Thoracic aorta endothelial cell (primary cell): ENCODE results near the gene MTG1. TPM values are rescaled to one million over a fixed set of nuclear protein-coding genes. Genes with fewer than 3 reads are reported as not detected.

Experiments
- small RNA-seq: library from RNA; depleted of rRNA; stranded (forward); fragments of <200 nt; gene quantifications from one replicate; pipeline ENCODE3, GENCODE V24; 2012
- total RNA-seq: library from RNA; depleted of rRNA; stranded (reverse); fragments of >200 nt; gene quantifications from 2 replicates; pipeline ENCODE4 v1.2.3, GENCODE V29; 2012

MTG1 gene, protein sequence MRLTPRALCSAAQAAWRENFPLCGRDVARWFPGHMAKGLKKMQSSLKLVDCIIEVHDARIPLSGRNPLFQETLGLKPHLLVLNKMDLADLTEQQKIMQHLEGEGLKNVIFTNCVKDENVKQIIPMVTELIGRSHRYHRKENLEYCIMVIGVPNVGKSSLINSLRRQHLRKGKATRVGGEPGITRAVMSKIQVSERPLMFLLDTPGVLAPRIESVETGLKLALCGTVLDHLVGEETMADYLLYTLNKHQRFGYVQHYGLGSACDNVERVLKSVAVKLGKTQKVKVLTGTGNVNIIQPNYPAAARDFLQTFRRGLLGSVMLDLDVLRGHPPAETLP
- 40.7 and 45.3 TPM in 2 replicates for total RNA-seq

GRCh38 chr10:133394064-133394663, at the start of gene MTG1:
Gene MTG1 (plus strand): TSS chr10:133394157. CDS start chr10:133394221, 64 bp downstream.

GRCh38 chr10:133357285-133358161, 36.4 kb upstream of the MTG1 start, which contains the start of gene FUOM:
Gene FUOM (minus strand): TSS chr10:133358019. CDS start chr10:133358007, 12 bp downstream.

GRCh38 chr10:133373174-133374090, 20.5 kb upstream of the MTG1 start, which contains the start of gene ECHS1:
Gene ECHS1 (minus strand): TSS chr10:133373354. CDS start chr10:133373333, 21 bp downstream.

GRCh38 chr10:133379152-133379800, 14.7 kb upstream of the MTG1 start, which contains the start of gene PAOX:
Gene PAOX (plus strand): TSS chr10:133379262. CDS start chr10:133379317, 55 bp downstream.

DNA sequence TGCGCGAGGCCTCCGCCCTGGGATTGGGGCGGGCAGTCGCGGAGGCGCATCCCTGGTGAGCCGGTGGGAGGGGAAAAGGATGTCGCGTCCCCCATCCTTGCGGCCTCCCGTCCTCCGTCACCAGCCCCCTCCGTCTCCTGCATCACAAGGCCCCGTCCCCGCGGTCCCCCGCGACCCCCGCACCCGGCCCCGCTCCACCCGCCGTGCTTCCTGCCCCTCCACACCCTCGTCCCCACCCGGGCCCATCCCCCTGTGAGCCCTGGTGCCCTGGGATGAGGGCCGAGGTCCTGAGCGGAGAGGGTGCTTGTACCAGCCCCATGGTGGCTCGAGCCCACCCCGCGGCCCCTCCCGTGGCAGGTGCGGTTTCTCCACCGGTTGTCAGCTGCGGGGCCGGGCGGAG, 30.6 kb downstream of the MTG1 start, which contains the start of gene SPRN:
TSS of gene SPRN (minus strand) at position 25 of the 400 bp plus-strand sequence. CDS start 944 bp downstream, outside the sequence.

DNA sequence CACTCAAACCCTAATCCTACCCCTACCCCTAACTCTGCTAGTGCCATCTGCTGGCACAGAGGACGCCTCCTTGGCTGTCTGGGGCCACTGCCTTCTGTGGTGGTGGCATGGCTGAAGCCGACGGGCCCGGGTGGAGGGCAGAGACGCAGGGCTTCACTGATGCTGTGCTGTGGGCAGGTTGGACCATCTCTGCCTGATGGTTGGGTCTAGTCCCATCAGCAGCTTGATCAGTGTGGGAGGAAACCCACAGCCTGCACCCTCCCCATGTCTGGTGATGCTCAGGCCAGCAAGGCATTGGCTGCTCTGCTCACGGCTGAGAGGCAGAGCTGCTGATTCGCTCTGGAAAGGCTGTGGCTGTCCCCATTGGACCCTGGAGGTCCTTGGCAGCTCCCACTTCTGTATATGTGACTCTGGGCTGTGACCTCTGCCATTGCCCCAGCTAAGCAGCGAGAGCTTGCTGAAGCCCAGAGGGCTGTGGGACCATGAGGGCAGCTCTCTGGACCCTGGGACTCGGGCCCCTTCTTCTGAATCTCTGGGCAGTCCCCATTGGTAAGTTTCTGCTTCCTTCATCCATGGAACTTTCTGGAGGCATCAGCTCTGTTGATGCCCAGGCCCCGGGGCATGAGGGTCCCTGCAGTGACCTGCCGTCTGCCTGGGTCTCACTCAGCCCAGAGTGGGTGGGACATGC, 59.7 kb downstream of the MTG1 start, which contains the start of gene SCART1:
TSS of gene SCART1 (plus strand) at position 430 of the 688 bp plus-strand sequence. CDS start at position 483, 53 bp downstream.

Small RNA genes within 50 kb of the gene (small RNA-seq; reads per million reads assigned to genes)
- gene AL360181.4 (not detected), gene BANF1P2 (not detected), gene MIR3944 (0.21 reads per million)

Other genes starting within 250 kb of the MTG1 start
- not detected in 2 replicates for gene KNDC1, start 233.9 kb upstream of the MTG1 start, total RNA-seq
- gene UTF1, start 163.9 kb upstream of the MTG1 start, total RNA-seq = not detected in 2 replicates
- gene VENTX, start 156.3 kb upstream of the MTG1 start, total RNA-seq = not detected in 2 replicates
- 0.07 and 0.13 TPM in 2 replicates for gene ADAM8, start 117.3 kb upstream of the MTG1 start, total RNA-seq
- 47.2 and 59.9 TPM in 2 replicates for gene TUBGCP2, start 85.3 kb upstream of the MTG1 start, total RNA-seq
- gene ZNF511, start 85.2 kb upstream of the MTG1 start, total RNA-seq = 24.2 and 25.9 TPM in 2 replicates
- gene CALY, start 57.3 kb upstream of the MTG1 start, total RNA-seq = not detected in 2 replicates
- gene PRAP1, start 46.8 kb upstream of the MTG1 start, total RNA-seq = not detected in 2 replicates
- 17.0 and 18.4 TPM in 2 replicates for gene FUOM, start 36.1 kb upstream of the MTG1 start, total RNA-seq
- gene ECHS1, start 20.8 kb upstream of the MTG1 start, total RNA-seq = 62.0 and 63.2 TPM in 2 replicates
- 3.9 and 4.6 TPM in 2 replicates for gene PAOX, start 14.9 kb upstream of the MTG1 start, total RNA-seq
- gene SPRN, start 30.5 kb downstream of the MTG1 start, total RNA-seq = not detected in 2 replicates
- gene SCART1, start 59.8 kb downstream of the MTG1 start, total RNA-seq = 0.66 and 0.86 TPM in 2 replicates
- gene CYP2E1, start 133.2 kb downstream of the MTG1 start, total RNA-seq = not detected in 2 replicates
- gene SYCE1, start 171.4 kb downstream of the MTG1 start, total RNA-seq = 0.14 TPM in 1 of 2 replicates, not detected in the other
- not detected in 2 replicates for gene FRG2B, start 232.6 kb downstream of the MTG1 start, total RNA-seq